Measurements from ENCODE around the gene PLEKHA3. TPM values are rescaled to one million over a fixed set of nuclear protein-coding genes. Genes with fewer than 3 reads are reported as not detected.

PLEKHA3 gene
- total RNA-seq, 4 donors from 2014 or later, result 9.1 to 45.5 (median 14.2) TPM

DNA sequence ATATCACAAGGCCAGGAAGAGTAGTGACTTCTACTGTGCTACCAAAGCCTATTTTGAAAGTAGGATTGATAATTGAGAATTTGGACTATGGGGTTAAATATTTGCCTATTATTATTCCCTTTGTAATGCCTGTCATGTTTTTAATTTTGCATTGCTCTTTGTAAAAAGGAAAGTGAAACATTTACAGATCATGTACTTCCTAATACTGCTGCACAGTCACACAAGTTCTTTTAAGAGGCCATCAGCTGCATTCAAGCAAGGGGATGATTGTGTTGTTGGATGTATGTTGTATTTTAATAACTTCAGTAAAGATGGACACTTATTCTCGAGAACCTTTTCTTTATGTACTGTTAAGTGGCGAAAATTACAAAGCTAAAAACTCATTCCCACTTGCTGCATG lies 70.1 kb downstream of the PLEKHA3 start:
- H3K27ac ChIP-seq, result no peak overlapping the region
- H3K4me1 ChIP-seq, result no peaks in the 10 kb centered on the region
- H3K9me3 ChIP-seq, result no peaks in the 10 kb centered on the region
- H3K4me3 ChIP-seq, result no peak overlapping the region
- H3K27me3 ChIP-seq, result no peaks in the 10 kb centered on the region
- no peak for TF ChIP-seq POLR2A (IDR thresholded peaks at IDR 0.05)
- TF ChIP-seq, protein P1, sequence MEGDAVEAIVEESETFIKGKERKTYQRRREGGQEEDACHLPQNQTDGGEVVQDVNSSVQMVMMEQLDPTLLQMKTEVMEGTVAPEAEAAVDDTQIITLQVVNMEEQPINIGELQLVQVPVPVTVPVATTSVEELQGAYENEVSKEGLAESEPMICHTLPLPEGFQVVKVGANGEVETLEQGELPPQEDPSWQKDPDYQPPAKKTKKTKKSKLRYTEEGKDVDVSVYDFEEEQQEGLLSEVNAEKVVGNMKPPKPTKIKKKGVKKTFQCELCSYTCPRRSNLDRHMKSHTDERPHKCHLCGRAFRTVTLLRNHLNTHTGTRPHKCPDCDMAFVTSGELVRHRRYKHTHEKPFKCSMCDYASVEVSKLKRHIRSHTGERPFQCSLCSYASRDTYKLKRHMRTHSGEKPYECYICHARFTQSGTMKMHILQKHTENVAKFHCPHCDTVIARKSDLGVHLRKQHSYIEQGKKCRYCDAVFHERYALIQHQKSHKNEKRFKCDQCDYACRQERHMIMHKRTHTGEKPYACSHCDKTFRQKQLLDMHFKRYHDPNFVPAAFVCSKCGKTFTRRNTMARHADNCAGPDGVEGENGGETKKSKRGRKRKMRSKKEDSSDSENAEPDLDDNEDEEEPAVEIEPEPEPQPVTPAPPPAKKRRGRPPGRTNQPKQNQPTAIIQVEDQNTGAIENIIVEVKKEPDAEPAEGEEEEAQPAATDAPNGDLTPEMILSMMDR (IDR thresholded peaks at IDR 0.05), result no peak
- no peaks in the 10 kb centered on the region for H3K36me3 ChIP-seq
- intact Hi-C loops (cut with DNase I; ENCODE audit: low total_unique reads), result no loop called here
- no peak for DNase-seq

DNA sequence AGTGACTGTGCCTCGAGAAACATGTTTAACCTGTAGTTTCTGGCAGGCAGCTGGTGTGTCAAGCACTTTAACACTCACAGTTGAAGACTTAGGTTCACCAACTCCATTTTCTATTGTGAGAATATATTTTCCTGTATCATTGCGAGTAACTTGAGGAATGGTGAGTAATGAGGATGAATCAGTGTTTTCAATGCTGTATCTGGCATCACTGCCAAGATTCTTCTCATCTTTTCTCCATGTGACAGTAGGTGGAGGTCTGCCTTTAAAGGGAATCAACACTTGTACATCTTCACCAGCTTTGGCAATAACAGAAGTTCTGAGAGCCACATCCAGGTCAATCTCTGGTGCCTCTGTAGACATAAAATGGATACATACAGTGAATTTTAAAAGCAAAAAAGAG lies 72.8 kb downstream of the PLEKHA3 start:
- H3K36me3 ChIP-seq, result no peaks in the 10 kb centered on the region
- no peaks in the 10 kb centered on the region for H3K4me1 ChIP-seq
- H3K27ac ChIP-seq, result no peak overlapping the region
- TF ChIP-seq POLR2A (IDR thresholded peaks at IDR 0.05), result no peak
- TF ChIP-seq, protein P1 (IDR thresholded peaks at IDR 0.05), result no peak
- intact Hi-C loops (cut with DNase I; ENCODE audit: low total_unique reads), result no loop called here
- H3K4me3 ChIP-seq, result no peak overlapping the region
- no peaks in the 10 kb centered on the region for H3K27me3 ChIP-seq
- no peaks in the 10 kb centered on the region for H3K9me3 ChIP-seq
- DNase-seq, result no peak

Other genes with a start within 250 kb of the PLEKHA3 start
- gene PRKRA, start 29.3 kb upstream of the PLEKHA3 start, total RNA-seq, result 100 to 1,000 TPM in 1 of 4 donors, 10 to 100 TPM in 3; 42.1 to 132 (median 68.8) TPM
- 1 to 10 TPM in 3 of 4 donors, not detected in 1; 3.8 to 9.4 (median 7.5) TPM for gene PJVK, start 29.1 kb upstream of the PLEKHA3 start, total RNA-seq
- 10 to 100 TPM in 3 of 4 donors, 1 to 10 TPM in 1; 5.4 to 87.2 (median 27.0) TPM for gene FKBP7, start 1.9 kb upstream of the PLEKHA3 start, total RNA-seq

Measured in uterus (tissue), 4 donors.